Neural cell (in vitro differentiated cells): Measurements from ENCODE around the gene USP3. TPM values are rescaled to one million over a fixed set of nuclear protein-coding genes. Genes with fewer than 3 reads are reported as not detected.

Experiments
- H2AFZ ChIP-seq: fragments of 200-600, 300-800 bp; sonication (generic), shearing (Covaris generic); 2 replicates; pipeline ENCODE4 v1.6.0; 2014; ENCODE audit warnings: low read depth, mild to moderate bottlenecking, antibody characterized with exemption, low read length, moderate library complexity
- H3F3A ChIP-seq: fragments of 200-600 bp; shearing (Covaris generic); 2 replicates; pipeline ENCODE4 v1.6.1; 2016; ENCODE audit warnings: mild to moderate bottlenecking, moderate library complexity, mixed read lengths, antibody characterized with exemption, low read length; ENCODE audit not compliant: insufficient read depth, poor library complexity, severe bottlenecking
- H3K27ac ChIP-seq: fragments of 200-600, 300-800 bp; sonication (generic), shearing (Covaris generic); 2 replicates; pipeline ENCODE4 v1.5.1; 2014; ENCODE audit warnings: mild to moderate bottlenecking, low read length, moderate library complexity
- H3K27me3 ChIP-seq: fragments of 300-800, 200-600 bp; sonication (generic), shearing (Covaris generic); 2 replicates; pipeline ENCODE4 v1.6.0; 2014; ENCODE audit warnings: mild to moderate bottlenecking, low read depth, low read length, moderate library complexity; ENCODE audit not compliant: insufficient read depth
- H3K36me3 ChIP-seq: fragments of 300-800, 200-600 bp; sonication (generic), shearing (Covaris generic); 2 replicates; pipeline ENCODE4 v1.5.1; 2014; ENCODE audit warnings: mild to moderate bottlenecking, antibody characterized with exemption, low read length, moderate library complexity; ENCODE audit not compliant: insufficient read depth
- H3K4me2 ChIP-seq: fragments of 300-800, 200-600 bp; sonication (generic), shearing (Covaris generic); 2 replicates; pipeline ENCODE4 v1.6.0; 2014; ENCODE audit warnings: mild to moderate bottlenecking, low read length
- H3K4me3 ChIP-seq: fragments of 300-800, 200-600 bp; sonication (generic), shearing (Covaris generic); 2 replicates; pipeline ENCODE4 v1.5.1; 2014; ENCODE audit warnings: mild to moderate bottlenecking, low read length, moderate library complexity
- H3K79me2 ChIP-seq: fragments of 200-600 bp; shearing (Covaris generic); replicated peaks from 2 replicates; pipeline ENCODE4 v1.6.0; 2014; ENCODE audit warnings: mild to moderate bottlenecking, low read length, moderate library complexity; ENCODE audit not compliant: insufficient read depth
- H3K9ac ChIP-seq: fragments of 300-800, 200-600 bp; sonication (generic), shearing (Covaris generic); 2 replicates; pipeline ENCODE4 v1.6.1; 2016; ENCODE audit warnings: mild to moderate bottlenecking, low read length, mixed read lengths
- H3K9me2 ChIP-seq: fragments of 200-600 bp; shearing (Covaris generic); 2 replicates; pipeline ENCODE4 v1.6.1; 2016; ENCODE audit warnings: mild to moderate bottlenecking, low read length, mixed read lengths; ENCODE audit not compliant: insufficient read depth
- H3K9me3 ChIP-seq: fragments of 200-600, 300-800 bp; sonication (generic), shearing (Covaris generic); 2 replicates; pipeline ENCODE4 v1.6.1; 2016; ENCODE audit warnings: mild to moderate bottlenecking, mixed run types, low read length, moderate library complexity, mixed read lengths
- H4K20me1 ChIP-seq: fragments of 200-600 bp; shearing (Covaris generic); 2 replicates; pipeline ENCODE4 v1.6.1; 2016; ENCODE audit warnings: mild to moderate bottlenecking, mixed run types; ENCODE audit not compliant: insufficient read depth
- CTCF ChIP-seq: fragments of 450-650 bp; IDR thresholded peaks from 2 replicates; pipeline ENCODE4 v1.5.1; 2014; ENCODE audit warnings: antibody characterized with exemption, mild to moderate bottlenecking, moderate library complexity; ENCODE audit not compliant: poor library complexity, severe bottlenecking
- EP300 ChIP-seq: fragments of 450-650 bp; conservative IDR thresholded peaks from 2 replicates; pipeline ENCODE4 v1.6.1; 2014; ENCODE audit warnings: antibody characterized with exemption, mild to moderate bottlenecking, moderate library complexity; ENCODE audit not compliant: poor library complexity, severe bottlenecking
- EZH2 ChIP-seq: fragments of 200-600, 300-800 bp; shearing (Covaris generic), sonication (generic); IDR thresholded peaks from 2 replicates; pipeline ENCODE4 v1.6.1; 2014; ENCODE audit warnings: antibody characterized with exemption, low read length, borderline replicate concordance, mild to moderate bottlenecking; ENCODE audit not compliant: insufficient read depth, poor library complexity, severe bottlenecking
- MXI1 ChIP-seq: fragments of 450-650 bp; conservative IDR thresholded peaks from 2 replicates; pipeline ENCODE4 v1.6.1; 2014; ENCODE audit warnings: antibody characterized with exemption, mild to moderate bottlenecking; ENCODE audit not compliant: poor library complexity, severe bottlenecking
- POLR2AphosphoS5 ChIP-seq: IDR thresholded peaks from 2 replicates; pipeline ENCODE4 v1.6.1; 2012
- RAD21 ChIP-seq: fragments of 450-650 bp; conservative IDR thresholded peaks from 2 replicates; pipeline ENCODE4 v1.6.1; 2014; ENCODE audit warnings: antibody characterized with exemption, mild to moderate bottlenecking, moderate library complexity
- REST ChIP-seq: IDR thresholded peaks from 2 replicates; pipeline ENCODE4 v1.6.1; 2012; ENCODE audit warnings: borderline replicate concordance
- SMC3 ChIP-seq: fragments of 450-650 bp; conservative IDR thresholded peaks from 2 replicates; pipeline ENCODE4 v1.6.1; 2014; ENCODE audit warnings: antibody characterized with exemption, mild to moderate bottlenecking, moderate library complexity; ENCODE audit not compliant: poor library complexity
- TAF1 ChIP-seq: IDR thresholded peaks from 2 replicates; pipeline ENCODE4 v1.6.1; 2012; ENCODE audit warnings: low read depth
- polyA plus RNA-seq: library from polyadenylated mRNA; depleted of rRNA; stranded (reverse); fragments of >200 nt; gene quantifications from 2 replicates; pipeline ENCODE4 v1.2.3, GENCODE V29; 2014

The USP3 gene
- polyA plus RNA-seq, 1 donor from 2014 or later: 68.0 TPM

- no peak overlapping the region for H3K27ac ChIP-seq
- no peak overlapping the region for H2AFZ ChIP-seq
- H3K36me3 ChIP-seq: no peaks in the 10 kb centered on the region
- no peak overlapping the region for H3K9ac ChIP-seq
- H3K4me2 ChIP-seq: no peak overlapping the region
- TF ChIP-seq POLR2AphosphoS5 (no peak), REST (no peak), RAD21 (no peak), EP300 (no peak), SMC3 (no peak), TAF1 (no peak), EZH2 (no peak), MXI1 (no peak), CTCF (no peak)
- no peaks in the 10 kb centered on the region for H4K20me1 ChIP-seq
- no peaks in the 10 kb centered on the region for H3K9me3 ChIP-seq
- no peaks in the 10 kb centered on the region for H3K27me3 ChIP-seq
- H3K9me2 ChIP-seq: no peaks in the 10 kb centered on the region
- no peaks in the 10 kb centered on the region for H3F3A ChIP-seq
- H3K79me2 ChIP-seq: peaks cover 87% of the 10 kb centered on the region
- H3K4me3 ChIP-seq: no peak overlapping the region
Observed at GRCh38 chr15:63523306-63523990, 19.1 kb downstream of the USP3 start.

GRCh38 chr15:63524316-63525015, 20.1 kb downstream of the USP3 start:
- Histone ChIP-seq H3K79me2 (peaks cover 92% of the 10 kb centered on the region), H3K27ac (no peak overlapping the region), H3K4me2 (no peak overlapping the region)

More at GRCh38 chr15:63524316-63525015, 20.1 kb downstream of the USP3 start:
- Histone ChIP-seq H3K9me2 (no peaks in the 10 kb centered on the region), H3F3A (no peaks in the 10 kb centered on the region), H2AFZ (no peak overlapping the region), H4K20me1 (no peaks in the 10 kb centered on the region), H3K36me3 (no peaks in the 10 kb centered on the region), H3K9ac (no peak overlapping the region), H3K4me3 (no peak overlapping the region), H3K27me3 (no peaks in the 10 kb centered on the region), H3K9me3 (no peaks in the 10 kb centered on the region)
- TF ChIP-seq REST (no peak), SMC3 (no peak), RAD21 (no peak), POLR2AphosphoS5 (no peak), EZH2 (no peak), TAF1 (no peak), CTCF (no peak), EP300 (no peak), MXI1 (no peak)
